Common myeloid progenitor, CD34-positive (primary cell): ENCODE results near the gene PKN2.

Experiments
- CTCF ChIA-PET: fragments of 350-600 bp; sonication (Branson Sonifier 250); formaldehyde crosslinking; loops from one replicate; lab custom pipeline; 2021; ENCODE audit warnings: antibody characterized with exemption; lab: Charles Lee
- POLR2A ChIA-PET: fragments of 350-600 bp; sonication (Branson Sonifier 250); formaldehyde crosslinking; loops from one replicate; lab custom pipeline; 2021; ENCODE audit warnings: antibody characterized with exemption; lab: Charles Lee
- DNase-seq, 3 donors: peaks; one replicate each; pipeline versions ENCODE4 v3.0.0 to v3.0.0-alpha.2; 2013
- H3K27ac ChIP-seq, 2 experiments: 1 replicate in 1 of 2; 2 replicates in 1 of 2; pipeline ENCODE4 v1.7.0; 2013; ENCODE audit warnings: inconsistent platforms in 2 of 2, low read length in 2 of 2, mild to moderate bottlenecking in 2 of 2, low read depth in 1 of 2, moderate library complexity in 1 of 2; ENCODE audit not compliant: severe bottlenecking in 2 of 2, insufficient read depth in 1 of 2, poor library complexity in 1 of 2
- H3K27me3 ChIP-seq, 5 experiments: replicated peaks in 2 of 5; 1 replicate in 3 of 5; 2 replicates in 2 of 5; pipeline versions ENCODE4 v1.6.1 to v1.7.0; 2013; ENCODE audit warnings: low read length in 4 of 5, mild to moderate bottlenecking in 2 of 5, moderate library complexity in 2 of 5, inconsistent platforms in 1 of 5; ENCODE audit not compliant: insufficient read depth in 5 of 5, control insufficient read depth in 4 of 5
- H3K36me3 ChIP-seq, 4 experiments: 1 replicate in 2 of 4; 2 replicates in 2 of 4; pipeline versions ENCODE4 v1.6.1 to v1.7.0; 2013; ENCODE audit warnings: low read length in 3 of 4, control low read depth in 1 of 4, mild to moderate bottlenecking in 1 of 4; ENCODE audit not compliant: control insufficient read depth in 4 of 4, insufficient read depth in 4 of 4
- H3K4me1 ChIP-seq, 4 experiments: 1 replicate in 3 of 4; 2 replicates in 1 of 4; pipeline versions ENCODE4 v1.6.1 to v1.7.1; 2013; ENCODE audit warnings: low read length in 3 of 4, mild to moderate bottlenecking in 3 of 4, control low read depth in 1 of 4, inconsistent platforms in 1 of 4, moderate library complexity in 1 of 4; ENCODE audit not compliant: control insufficient read depth in 4 of 4, insufficient read depth in 4 of 4; ENCODE audit errors: control extremely low read depth in 1 of 4
- H3K4me3 ChIP-seq, 7 experiments: 1 replicate in 4 of 7; 2 replicates in 3 of 7; pipeline versions ENCODE4 v1.5.1 to v1.7.0; 2013; ENCODE audit warnings: mild to moderate bottlenecking in 7 of 7, low read length in 6 of 7, moderate library complexity in 6 of 7, inconsistent platforms in 2 of 7, low read depth in 2 of 7, control low read depth in 1 of 7; ENCODE audit not compliant: insufficient read depth in 4 of 7, control insufficient read depth in 1 of 7; ENCODE audit errors: extremely low read depth in 1 of 7
- H3K9me3 ChIP-seq, 5 experiments: 1 replicate in 4 of 5; 2 replicates in 1 of 5; pipeline versions ENCODE4 v1.6.1 to v1.7.1; 2013; ENCODE audit warnings: low read length in 4 of 5, mild to moderate bottlenecking in 2 of 5, inconsistent platforms in 1 of 5, low read depth in 1 of 5, moderate library complexity in 1 of 5; ENCODE audit not compliant: control insufficient read depth in 4 of 5, insufficient read depth in 2 of 5; ENCODE audit errors: control extremely low read depth in 1 of 5
- WGBS: methylation state at CpG from one replicate; pipeline ENCODE4 v1.1.5; 2013; ENCODE audit not compliant: insufficient coverage; 5-methylcytosine and 5-hydroxymethylcytosine counted together

PKN2 gene

DNA sequence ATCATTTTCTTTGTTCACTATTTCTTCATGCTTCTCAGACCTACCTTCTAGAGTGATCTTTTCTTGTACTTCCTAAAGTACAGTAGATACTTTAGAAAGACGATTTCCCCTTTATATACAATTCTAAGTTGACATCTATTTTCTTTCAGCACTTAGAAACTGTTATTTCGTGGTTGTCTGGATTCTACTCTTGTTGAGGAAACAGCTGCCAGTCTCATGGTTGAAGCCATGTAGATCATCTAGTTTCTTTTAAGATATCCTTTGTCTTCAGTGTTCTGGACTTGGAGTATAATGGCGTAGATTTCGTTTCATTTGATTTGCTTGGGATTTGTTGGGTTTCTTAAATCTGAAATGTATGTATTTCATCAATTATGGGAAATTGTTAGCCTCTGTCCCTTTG is 67.6 kb downstream of the PKN2 start:
- Histone ChIP-seq H3K27me3 (no peaks in the 10 kb centered on the region), H3K36me3 (peaks cover 2 to 13% (median 6%) of the 10 kb centered on the region in 4 experiments), H3K4me1 (peaks cover 0 to 9% (median 0%) of the 10 kb centered on the region in 4 experiments), H3K4me3 (no peak overlapping the region), H3K9me3 (no peaks in the 10 kb centered on the region), H3K27ac (no peak overlapping the region)
- ChIA-PET CTCF (no interaction called here), POLR2A (no interaction called here)
- DNase-seq: peak in 2 of 3 donors; percentile 39 to 73
- no CpG with 5 or more reads among the region's 4 CpGs for WGBS

DNA sequence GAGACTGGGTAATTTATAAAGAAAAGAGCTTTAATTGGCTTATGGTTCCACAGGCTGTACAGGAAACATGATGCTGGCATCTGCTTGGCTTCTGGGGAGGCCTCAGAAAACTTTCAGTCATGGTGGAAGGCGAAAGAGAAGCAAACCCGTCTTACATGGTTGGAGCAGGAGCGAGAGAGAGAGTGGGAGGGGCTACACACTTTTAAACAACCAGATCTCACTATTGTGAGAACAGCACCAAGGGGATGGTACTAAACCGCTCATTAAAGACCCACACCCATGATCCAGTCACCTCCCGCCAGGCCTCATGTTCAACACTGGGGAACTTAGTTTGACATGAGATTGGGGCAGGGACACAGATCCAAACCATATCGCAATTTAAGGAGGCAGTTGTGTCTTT is 69.4 kb downstream of the PKN2 start:
- H3K4me1 ChIP-seq: peaks cover 0 to 8% (median 0%) of the 10 kb centered on the region in 4 experiments
- no peaks in the 10 kb centered on the region for H3K9me3 ChIP-seq
- no peaks in the 10 kb centered on the region for H3K27me3 ChIP-seq
- H3K36me3 ChIP-seq: peaks cover 3 to 17% (median 7%) of the 10 kb centered on the region in 4 experiments
- H3K4me3 ChIP-seq: no peak overlapping the region
- POLR2A ChIA-PET: interaction anchor here (0.6 kb wide), 1 partner anchor 20 kb away, joined by 3 read pairs; no protein-coding TSS in a partner anchor
- CTCF ChIA-PET: interaction anchor here (0.7 kb wide), 2 partner anchors 11 to 96 kb away, joined by 3 read pairs; no protein-coding TSS in a partner anchor
- DNase-seq: no peak
- no peak overlapping the region for H3K27ac ChIP-seq
- 94% methylated on average over 3 of the region's 6 CpGs for WGBS

DNA sequence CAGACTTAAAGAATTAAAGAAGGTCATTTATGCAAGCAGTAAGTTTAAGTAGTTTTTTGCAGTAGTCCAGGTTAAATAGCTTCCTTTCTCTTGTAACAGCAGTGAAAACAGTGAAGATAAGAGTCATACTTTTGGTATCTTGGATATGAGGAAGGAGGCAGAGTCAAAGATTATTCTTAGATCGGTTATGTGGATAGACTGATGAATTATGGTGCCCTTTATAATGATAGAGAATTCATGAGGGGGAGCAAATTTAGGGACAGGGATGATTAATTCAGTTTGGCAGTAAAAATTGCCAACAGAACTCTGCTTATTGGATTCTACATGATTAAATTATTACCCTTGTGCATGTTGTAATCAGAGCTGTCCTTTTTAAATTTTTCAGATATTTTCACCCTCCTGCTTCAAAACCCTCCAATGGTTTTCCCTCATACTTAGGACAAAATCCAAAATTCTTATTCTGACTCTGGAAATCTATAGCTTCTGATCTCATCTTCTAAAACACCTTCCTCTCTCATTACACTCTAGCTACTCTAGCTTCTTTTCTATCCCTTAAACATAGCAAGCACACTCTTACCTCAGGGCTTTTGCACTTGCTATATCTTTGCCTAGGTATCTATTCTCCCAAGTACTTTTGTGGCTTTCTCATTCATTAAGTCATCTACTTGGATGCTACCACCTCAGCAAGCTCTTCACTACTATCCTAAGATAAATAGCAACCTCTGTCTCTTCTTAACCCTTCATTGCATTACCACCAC is 79.8 kb downstream of the PKN2 start:
- POLR2A ChIA-PET: no interaction called here
- Histone ChIP-seq H3K4me3 (no peak overlapping the region), H3K27me3 (no peaks in the 10 kb centered on the region), H3K36me3 (peaks cover 3 to 29% (median 18%) of the 10 kb centered on the region in 4 experiments), H3K9me3 (no peaks in the 10 kb centered on the region), H3K4me1 (no peaks in the 10 kb centered on the region), H3K27ac (no peak overlapping the region)
- 100% methylated on average over 1 of the region's 1 CpG for WGBS
- no peak for DNase-seq
- CTCF ChIA-PET: interaction anchor here (0.7 to 1.1 kb wide), 3 partner anchors 10 to 77 kb away, joined by 3 to 4 read pairs (median 3); no protein-coding TSS in a partner anchor

DNA sequence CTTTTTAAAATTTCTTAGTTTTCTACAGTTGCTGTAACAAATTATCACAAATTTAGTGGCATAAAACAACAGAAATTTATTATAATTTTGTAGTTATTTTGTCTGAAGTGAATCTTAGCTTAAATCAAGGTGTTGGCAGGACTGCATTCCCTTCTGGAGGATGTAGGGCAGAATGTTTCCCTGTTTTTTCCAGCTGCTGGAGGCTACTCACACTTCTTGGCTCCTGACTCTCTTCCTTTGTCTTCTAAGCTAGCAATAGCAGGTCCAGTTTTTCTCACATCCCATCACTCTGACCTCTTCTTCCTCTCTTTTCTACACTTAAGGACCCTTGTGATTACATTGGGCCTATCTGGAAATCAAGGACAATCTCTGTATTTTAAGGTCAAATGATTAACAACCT is 84.1 kb downstream of the PKN2 start:
- CTCF ChIA-PET: no interaction called here
- POLR2A ChIA-PET: no interaction called here
- Histone ChIP-seq H3K27me3 (no peaks in the 10 kb centered on the region), H3K9me3 (no peaks in the 10 kb centered on the region), H3K4me3 (no peak overlapping the region), H3K4me1 (no peaks in the 10 kb centered on the region), H3K27ac (no peak overlapping the region), H3K36me3 (peaks cover 8 to 41% (median 26%) of the 10 kb centered on the region in 4 experiments)
- no peak for DNase-seq

DNA sequence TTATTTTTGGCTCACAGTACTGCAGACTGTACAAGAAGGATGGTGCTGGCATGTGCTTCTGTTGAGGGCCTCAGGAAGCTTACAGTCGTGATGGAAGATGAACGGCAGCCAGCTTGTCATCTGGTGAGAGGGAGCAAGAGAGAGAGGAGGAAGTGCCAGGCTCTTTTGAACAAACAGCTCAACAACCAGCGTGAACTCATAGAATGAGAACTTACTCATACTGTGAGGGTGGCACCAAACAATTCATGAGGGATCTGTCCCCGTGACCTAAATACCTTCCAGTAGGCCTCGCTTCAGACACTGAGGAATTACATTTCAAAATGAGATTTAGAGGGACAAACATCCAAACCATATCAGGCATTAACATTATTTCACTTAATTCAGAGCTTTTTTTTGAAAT is 84.7 kb downstream of the PKN2 start:
- DNase-seq: no peak
- H3K36me3 ChIP-seq: peaks cover 9 to 43% (median 32%) of the 10 kb centered on the region in 4 experiments
- CTCF ChIA-PET: no interaction called here
- H3K4me3 ChIP-seq: peak overlapping the region in 1 of 7 experiments; percentile 2
- no peak overlapping the region for H3K27ac ChIP-seq
- H3K9me3 ChIP-seq: no peaks in the 10 kb centered on the region
- H3K27me3 ChIP-seq: no peaks in the 10 kb centered on the region
- POLR2A ChIA-PET: no interaction called here
- H3K4me1 ChIP-seq: no peaks in the 10 kb centered on the region
- WGBS: 80% methylated on average over 2 of the region's 5 CpGs

DNA sequence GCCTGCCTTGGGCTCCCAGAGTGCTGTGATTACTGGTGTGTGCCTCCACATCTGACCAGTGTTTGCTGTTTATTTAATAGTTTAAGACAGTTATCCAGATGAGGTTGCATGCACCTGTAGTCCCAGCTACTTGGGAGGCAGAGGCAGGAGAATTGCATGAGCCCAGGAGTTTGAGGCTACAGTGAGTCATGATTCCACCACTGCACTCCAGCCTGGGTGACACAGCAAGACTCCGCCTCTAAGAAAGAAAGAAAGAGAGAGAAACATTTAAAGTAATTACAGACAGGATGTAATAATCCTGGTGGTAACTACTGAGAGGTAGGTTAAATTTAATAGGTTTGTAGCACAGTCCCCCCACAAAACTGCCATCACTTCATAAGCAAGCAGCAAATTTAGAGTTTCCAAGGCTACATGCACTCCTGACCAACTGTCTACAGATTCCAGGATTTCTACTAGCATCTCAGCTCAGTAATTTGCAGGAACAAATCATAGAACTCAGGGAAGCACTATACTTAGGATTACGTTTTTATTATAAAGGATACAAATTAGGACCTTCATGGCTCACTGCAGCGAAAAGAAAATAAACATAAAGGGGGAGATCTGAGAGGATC is 89.6 kb downstream of the PKN2 start:
- Histone ChIP-seq H3K36me3 (peaks cover 27 to 68% (median 43%) of the 10 kb centered on the region in 4 experiments), H3K9me3 (peaks cover 0 to 1% (median 0%) of the 10 kb centered on the region in 5 experiments), H3K27ac (no peak overlapping the region), H3K4me1 (no peaks in the 10 kb centered on the region), H3K4me3 (no peak overlapping the region), H3K27me3 (no peaks in the 10 kb centered on the region)
- ChIA-PET CTCF (no interaction called here), POLR2A (interaction anchor here (0.7 kb wide), 1 partner anchor 20 kb away, joined by 3 read pairs; no protein-coding TSS in a partner anchor)
- no CpG with 5 or more reads among the region's 3 CpGs for WGBS
- no peak for DNase-seq

DNA sequence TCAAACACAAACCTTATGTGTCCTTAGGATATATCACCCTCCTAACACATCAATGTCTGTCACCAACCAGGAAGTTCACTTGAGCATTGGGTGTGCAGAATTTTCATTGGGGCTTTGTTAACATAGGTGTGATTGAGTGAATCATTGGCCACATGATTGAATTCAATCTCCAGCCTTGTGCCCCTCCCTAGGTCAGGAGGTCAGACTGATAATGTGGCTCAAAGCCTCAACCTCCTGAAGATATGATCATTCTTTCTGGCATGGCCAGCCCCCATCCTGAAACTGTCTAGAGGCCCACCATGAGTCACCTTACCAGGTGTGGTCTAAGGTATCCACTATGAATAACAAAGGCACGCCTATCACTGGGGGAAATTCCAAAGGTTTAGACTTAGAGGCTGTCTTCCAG is 90.1 kb downstream of the PKN2 start:
- ChIA-PET CTCF (interaction anchor here (1.6 kb wide), 1 partner anchor 89 kb away, joined by 4 read pairs; no protein-coding TSS in a partner anchor), POLR2A (no interaction called here)
- 100% methylated on average over 1 of the region's 1 CpG for WGBS
- Histone ChIP-seq H3K27me3 (no peaks in the 10 kb centered on the region), H3K36me3 (peaks cover 27 to 67% (median 42%) of the 10 kb centered on the region in 4 experiments), H3K4me1 (no peaks in the 10 kb centered on the region), H3K4me3 (no peak overlapping the region), H3K9me3 (peaks cover 0 to 1% (median 0%) of the 10 kb centered on the region in 5 experiments), H3K27ac (no peak overlapping the region)
- DNase-seq: no peak
